OCI-LY3 (cell line): ENCODE results near the gene GORASP1.
"Not testable (repeated sequence)": the region's sequence is repeated elsewhere in the genome, so short reads cannot be mapped to it uniquely, and the experiment has no call there.

Source experiments
- H2AFZ ChIP-seq: fragments of 200-600, 300-600 bp; shearing (Covaris generic); 2 replicates; pipeline ENCODE4 v1.6.0; 2014; ENCODE audit warnings: antibody characterized with exemption, low read depth, low read length
- H3K27ac ChIP-seq: fragments of 200-600, 300-600 bp; sonication (generic); 2 replicates; pipeline ENCODE4 v1.5.1; 2014; ENCODE audit warnings: mild to moderate bottlenecking, low read length, moderate library complexity, mixed read lengths
- H3K27me3 ChIP-seq: fragments of 200-600, 300-600 bp; sonication (generic); 2 replicates; pipeline ENCODE4 v1.6.1; 2014; ENCODE audit warnings: low read depth, low read length, mixed read lengths
- H3K36me3 ChIP-seq: fragments of 200-600, 300-600 bp; sonication (generic); replicated peaks from 2 replicates; pipeline ENCODE3; 2014; ENCODE audit warnings: low read depth, low read length, mixed read lengths
- H3K4me1 ChIP-seq: fragments of 300-600, 200-600 bp; sonication (generic); 2 replicates; pipeline ENCODE4 v1.6.1; 2014; ENCODE audit warnings: low read length, mixed read lengths
- H3K4me2 ChIP-seq: fragments of 200-600, 300-600 bp; sonication (generic); 2 replicates; pipeline ENCODE4 v1.6.1; 2014; ENCODE audit warnings: low read length, mixed read lengths
- H3K4me3 ChIP-seq: fragments of 300-600, 200-600 bp; sonication (generic); 2 replicates; pipeline ENCODE4 v1.5.1; 2014; ENCODE audit warnings: antibody characterized with exemption, mild to moderate bottlenecking, low read length, moderate library complexity
- H3K79me2 ChIP-seq: fragments of 300-600, 200-600 bp; shearing (Covaris generic); 2 replicates; pipeline ENCODE4 v1.6.1; 2014; ENCODE audit warnings: mild to moderate bottlenecking, low read length, mixed read lengths
- H3K9ac ChIP-seq: fragments of 300-600, 200-600 bp; shearing (Covaris generic); 2 replicates; pipeline ENCODE4 v1.6.0; 2014; ENCODE audit warnings: mild to moderate bottlenecking, low read length, moderate library complexity
- H3K9me3 ChIP-seq: fragments of 200-600, 300-600 bp; shearing (Covaris generic); 2 replicates; pipeline ENCODE4 v1.6.1; 2014; ENCODE audit warnings: low read length, mixed read lengths; ENCODE audit not compliant: insufficient read depth
- H4K20me1 ChIP-seq: fragments of 200-600, 300-600 bp; sonication (generic); 2 replicates; pipeline ENCODE4 v1.6.1; 2016; ENCODE audit warnings: low read length, mixed read lengths; ENCODE audit not compliant: insufficient read depth
- EZH2phosphoT487 ChIP-seq: fragments of 200-600 bp; shearing (Covaris generic); IDR thresholded peaks from 2 replicates; pipeline ENCODE4 v1.6.1; 2018; ENCODE audit warnings: antibody characterized with exemption, mixed run types, low read depth
- TF ChIP-seq, protein P1 (sequence below): fragments of 200-600, 300-600 bp; sonication (generic); IDR thresholded peaks from 2 replicates; pipeline ENCODE4 v1.5.1; 2014; ENCODE audit warnings: antibody characterized with exemption, low read length, low read depth

GORASP1 gene

DNA sequence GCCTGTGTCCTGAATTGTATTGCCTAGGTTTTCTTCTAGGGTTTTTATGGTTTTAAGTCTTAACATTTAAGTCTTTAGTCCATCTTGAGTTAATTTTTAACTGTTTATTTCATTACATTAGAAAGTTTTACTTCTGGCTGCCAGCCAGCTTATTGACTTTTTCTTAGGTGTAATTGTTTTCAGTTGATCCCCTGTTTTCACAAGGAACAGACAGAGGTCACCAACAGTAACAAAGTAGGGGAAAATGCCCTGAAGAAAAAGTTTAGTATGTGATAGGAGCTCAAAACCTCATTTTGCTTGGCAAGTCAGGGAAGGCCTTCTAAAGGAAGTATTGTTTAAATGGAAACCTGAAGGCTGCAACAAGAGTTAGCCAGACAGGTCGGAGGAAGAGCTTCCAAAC lies 45.2 kb downstream of the GORASP1 start:
- TF ChIP-seq, protein P1, sequence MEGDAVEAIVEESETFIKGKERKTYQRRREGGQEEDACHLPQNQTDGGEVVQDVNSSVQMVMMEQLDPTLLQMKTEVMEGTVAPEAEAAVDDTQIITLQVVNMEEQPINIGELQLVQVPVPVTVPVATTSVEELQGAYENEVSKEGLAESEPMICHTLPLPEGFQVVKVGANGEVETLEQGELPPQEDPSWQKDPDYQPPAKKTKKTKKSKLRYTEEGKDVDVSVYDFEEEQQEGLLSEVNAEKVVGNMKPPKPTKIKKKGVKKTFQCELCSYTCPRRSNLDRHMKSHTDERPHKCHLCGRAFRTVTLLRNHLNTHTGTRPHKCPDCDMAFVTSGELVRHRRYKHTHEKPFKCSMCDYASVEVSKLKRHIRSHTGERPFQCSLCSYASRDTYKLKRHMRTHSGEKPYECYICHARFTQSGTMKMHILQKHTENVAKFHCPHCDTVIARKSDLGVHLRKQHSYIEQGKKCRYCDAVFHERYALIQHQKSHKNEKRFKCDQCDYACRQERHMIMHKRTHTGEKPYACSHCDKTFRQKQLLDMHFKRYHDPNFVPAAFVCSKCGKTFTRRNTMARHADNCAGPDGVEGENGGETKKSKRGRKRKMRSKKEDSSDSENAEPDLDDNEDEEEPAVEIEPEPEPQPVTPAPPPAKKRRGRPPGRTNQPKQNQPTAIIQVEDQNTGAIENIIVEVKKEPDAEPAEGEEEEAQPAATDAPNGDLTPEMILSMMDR: no peak
- TF ChIP-seq EZH2phosphoT487: no peak
- peaks cover 8% of the 10 kb centered on the region for H3K36me3 ChIP-seq
- peaks cover 35% of the 10 kb centered on the region for H3K79me2 ChIP-seq
- no peak overlapping the region for H3K4me3 ChIP-seq
- no peaks in the 10 kb centered on the region for H3K9me3 ChIP-seq
- H4K20me1 ChIP-seq: peaks cover 4% of the 10 kb centered on the region; the same call in 1 of the 2 replicates
- no peak overlapping the region for H3K4me2 ChIP-seq
- H2AFZ ChIP-seq: no peak overlapping the region
- no peak overlapping the region for H3K9ac ChIP-seq
- no peak overlapping the region for H3K27ac ChIP-seq
- peaks cover 9% of the 10 kb centered on the region for H3K4me1 ChIP-seq
- no peaks in the 10 kb centered on the region for H3K27me3 ChIP-seq

DNA sequence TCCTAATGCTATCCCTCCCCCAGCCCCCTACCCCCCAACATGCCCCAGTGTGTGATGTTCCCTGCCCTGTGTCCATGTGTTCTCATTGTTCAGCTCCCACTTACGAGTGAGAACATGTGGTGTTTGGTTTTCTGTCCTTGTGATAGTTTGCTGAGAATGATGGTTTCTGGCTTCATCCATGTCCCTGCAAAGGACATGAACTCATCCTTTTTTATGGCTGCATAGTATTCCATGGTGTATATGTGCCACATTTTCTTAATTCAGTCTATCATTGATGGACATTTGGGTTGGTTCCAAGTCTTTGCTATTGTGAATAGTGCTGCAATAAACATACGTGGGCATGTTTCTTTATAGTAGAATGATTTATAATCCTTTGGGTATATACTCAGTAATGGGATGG lies 46.2 kb downstream of the GORASP1 start:
- H3K9me3 ChIP-seq, H3K4me3 ChIP-seq, H2AFZ ChIP-seq, H3K36me3 ChIP-seq, H3K27ac ChIP-seq, H3K27me3 ChIP-seq, H3K9ac ChIP-seq, H3K4me2 ChIP-seq, H4K20me1 ChIP-seq: not testable (repeated sequence)
- H3K4me1 ChIP-seq: peaks cover 18% of the 10 kb centered on the region
- H3K79me2 ChIP-seq: peaks cover 39% of the 10 kb centered on the region

DNA sequence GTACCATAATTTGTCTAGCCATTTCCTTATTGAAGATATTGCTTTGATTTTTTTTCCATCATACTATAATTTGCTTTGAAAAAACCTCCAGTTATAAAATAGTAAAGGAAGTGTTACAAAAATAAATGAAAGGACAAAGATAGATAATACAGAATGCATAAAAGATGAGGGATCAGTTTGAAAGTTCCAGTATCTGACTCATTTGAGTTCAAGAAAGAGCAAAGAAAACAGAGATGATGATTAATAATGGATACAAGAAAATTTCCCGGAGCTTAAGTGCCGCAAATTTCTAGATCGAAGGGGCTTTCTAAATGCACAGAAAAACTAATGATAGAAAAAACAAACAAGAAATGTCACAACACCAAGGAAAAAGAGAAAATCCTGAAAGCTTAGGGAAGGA lies 51.3 kb downstream of the GORASP1 start:
- no peak overlapping the region for H2AFZ ChIP-seq
- no peaks in the 10 kb centered on the region for H4K20me1 ChIP-seq
- no peaks in the 10 kb centered on the region for H3K36me3 ChIP-seq
- no peaks in the 10 kb centered on the region for H3K27me3 ChIP-seq
- H3K9me3 ChIP-seq: no peaks in the 10 kb centered on the region
- H3K9ac ChIP-seq: no peak overlapping the region
- no peak overlapping the region for H3K27ac ChIP-seq
- peak overlapping the region; percentile 46 for H3K4me3 ChIP-seq
- peaks cover 28% of the 10 kb centered on the region for H3K4me1 ChIP-seq
- H3K79me2 ChIP-seq: peaks cover 63% of the 10 kb centered on the region
- TF ChIP-seq, protein P1: no peak
- no peak for TF ChIP-seq EZH2phosphoT487
- peak overlapping the region; percentile 67 for H3K4me2 ChIP-seq

DNA sequence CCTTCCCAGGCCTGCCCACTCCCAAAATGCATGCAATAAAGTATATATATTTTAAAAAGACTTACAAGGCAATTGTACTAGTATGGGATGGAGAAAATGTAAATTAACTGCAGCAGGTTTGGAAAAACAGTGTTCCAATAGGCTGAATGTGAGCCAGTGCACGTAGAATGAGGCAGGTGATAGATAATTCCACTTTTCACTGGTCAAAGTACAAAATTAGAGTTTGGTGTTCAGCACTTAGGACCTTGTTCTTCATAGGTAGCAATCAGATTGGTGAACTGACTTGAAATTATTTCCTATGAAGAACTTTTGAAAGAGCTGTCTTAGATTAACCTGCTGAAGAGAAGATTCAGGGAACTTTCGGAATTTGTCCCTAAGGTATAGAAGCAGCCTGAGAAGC lies 53.7 kb downstream of the GORASP1 start:
- H3K4me1 ChIP-seq: peaks cover 43% of the 10 kb centered on the region
- no peak overlapping the region for H3K4me2 ChIP-seq
- H3K36me3 ChIP-seq: no peaks in the 10 kb centered on the region
- no peak for TF ChIP-seq EZH2phosphoT487
- TF ChIP-seq, protein P1: no peak
- no peak overlapping the region for H3K27ac ChIP-seq
- H3K4me3 ChIP-seq: no peak overlapping the region
- H2AFZ ChIP-seq: no peak overlapping the region
- peaks cover 48% of the 10 kb centered on the region for H3K79me2 ChIP-seq
- no peaks in the 10 kb centered on the region for H3K27me3 ChIP-seq
- no peak overlapping the region for H3K9ac ChIP-seq
- H3K9me3 ChIP-seq: no peaks in the 10 kb centered on the region
- H4K20me1 ChIP-seq: no peaks in the 10 kb centered on the region

DNA sequence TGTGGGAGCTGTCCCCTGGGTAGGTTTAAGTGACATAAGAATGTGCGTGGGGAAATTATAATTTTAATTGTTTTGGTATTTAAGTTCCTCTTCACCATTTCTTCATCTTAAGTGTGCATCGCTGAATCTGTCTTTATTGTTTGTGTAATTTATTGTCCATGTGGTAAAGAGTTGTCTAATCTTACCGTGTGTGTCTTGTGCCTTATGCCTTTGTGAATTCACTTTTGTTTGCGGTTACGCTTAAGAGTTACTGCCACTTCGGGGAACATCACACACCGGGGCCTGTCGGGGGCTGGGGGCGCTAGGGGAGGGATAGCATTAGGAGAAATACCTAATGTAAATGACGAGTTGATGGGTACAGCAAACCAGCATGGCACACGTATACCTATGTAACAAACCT lies 54.8 kb downstream of the GORASP1 start:
- Histone ChIP-seq H3K9ac (peak overlapping the region; percentile 73), H3K27ac (peak overlapping the region; percentile 52; the same call in 1 of the 2 replicates), H3K27me3 (no peaks in the 10 kb centered on the region), H3K4me3 (peak overlapping the region; percentile 82), H3K79me2 (peaks cover 39% of the 10 kb centered on the region), H2AFZ (0 out of 2 replicates have a peak overlapping the region, but pooled peaks have one; percentile 81), H4K20me1 (no peaks in the 10 kb centered on the region), H3K9me3 (no peaks in the 10 kb centered on the region), H3K4me2 (peak overlapping the region; percentile 80), H3K4me1 (peaks cover 43% of the 10 kb centered on the region), H3K36me3 (no peaks in the 10 kb centered on the region)
- TF ChIP-seq, protein P1: no peak
- TF ChIP-seq EZH2phosphoT487: no peak
